Pulmonary artery endothelial cell (primary cell): ENCODE results near the gene GPR83. TPM values are rescaled to one million over a fixed set of nuclear protein-coding genes. Genes with fewer than 3 reads are reported as not detected.
"Not testable (repeated sequence)": the region's sequence is repeated elsewhere in the genome, so short reads cannot be mapped to it uniquely, and the experiment has no call there.

Experiments
- DNase-seq: peaks from one replicate; pipeline ENCODE4 v3.0.0-alpha.2; 2011; ENCODE audit warnings: low read depth, low spot score
- total RNA-seq: library from RNA; depleted of rRNA; stranded (reverse); fragments of >200 nt; gene quantifications from 2 replicates; pipeline ENCODE4 v1.2.3, GENCODE V29; 2014

GPR83 gene
- total RNA-seq, 1 donor from 2014 or later = not detected

DNA sequence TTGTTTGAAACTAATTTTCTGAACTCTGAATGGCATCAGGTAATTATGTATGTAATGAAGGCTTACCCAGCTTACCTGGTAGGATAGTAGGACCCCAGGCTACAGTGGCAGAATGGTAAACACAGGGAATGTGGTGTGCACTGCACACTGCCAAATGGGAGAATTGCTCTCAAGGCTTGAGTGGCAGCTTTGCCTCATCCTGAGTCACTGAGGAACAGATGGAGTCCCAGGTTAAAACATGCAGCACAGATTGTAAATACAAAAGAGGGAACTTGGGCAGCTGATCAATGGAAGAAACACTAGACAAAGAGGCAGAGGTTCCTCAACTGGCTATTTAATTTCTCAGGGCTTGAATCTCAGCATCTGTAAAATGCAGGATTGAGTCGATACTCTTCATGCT is 24.4 kb downstream of the GPR83 start:
- no peak for DNase-seq

DNA sequence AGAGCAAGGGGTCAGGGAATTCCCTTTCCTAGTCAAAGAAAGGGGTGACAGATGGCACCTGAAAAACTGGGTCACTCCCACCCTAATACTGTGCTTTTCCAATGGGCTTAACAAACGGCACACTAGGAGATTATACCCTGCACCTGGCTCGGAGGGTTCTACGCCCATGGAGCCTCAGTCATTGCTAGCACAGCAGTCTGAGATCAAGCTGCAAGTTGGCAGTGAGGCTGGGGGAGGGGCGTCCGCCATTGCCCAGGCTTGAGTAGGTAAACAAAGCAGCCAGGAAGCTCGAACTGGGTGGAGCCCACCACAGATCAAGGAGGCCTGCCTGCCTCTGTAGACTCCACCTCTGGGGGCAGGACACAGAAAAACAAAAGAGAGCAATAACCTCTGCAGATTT is 30.6 kb downstream of the GPR83 start:
- not testable (repeated sequence) for DNase-seq

DNA sequence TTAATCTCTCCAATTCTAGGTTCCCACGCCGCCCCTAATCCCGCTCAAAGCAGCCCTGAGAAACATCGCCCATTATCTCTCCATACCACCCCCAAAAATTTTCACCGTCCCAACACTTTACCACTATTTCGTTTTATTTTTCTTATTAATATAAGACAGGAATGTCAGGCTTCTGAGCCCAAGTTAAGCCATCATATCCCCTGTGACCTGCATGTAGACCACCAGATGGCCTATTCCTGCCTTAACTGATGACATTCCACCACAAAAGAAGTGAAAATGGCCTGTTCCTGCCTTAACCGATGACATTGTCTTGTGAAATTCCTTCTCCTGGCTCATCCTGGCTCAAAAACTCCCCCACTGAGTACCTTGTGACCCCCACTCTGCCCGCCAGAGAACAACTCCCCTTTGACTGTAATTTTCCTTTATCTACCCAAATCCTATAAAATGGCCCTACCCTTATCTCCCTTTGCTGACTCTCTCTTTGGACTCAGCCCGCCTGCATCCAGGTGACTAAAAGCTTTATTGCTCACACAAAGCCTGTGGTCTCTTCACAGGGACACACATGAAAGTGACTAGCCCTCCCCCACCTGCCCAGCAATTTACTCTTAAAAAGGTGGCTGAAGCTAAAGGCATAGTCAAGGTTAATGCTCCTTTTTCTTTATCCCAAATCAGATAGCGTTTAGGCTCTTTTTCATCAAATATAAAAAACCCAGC is 50.2 kb downstream of the GPR83 start:
- DNase-seq = not testable (repeated sequence)

DNA sequence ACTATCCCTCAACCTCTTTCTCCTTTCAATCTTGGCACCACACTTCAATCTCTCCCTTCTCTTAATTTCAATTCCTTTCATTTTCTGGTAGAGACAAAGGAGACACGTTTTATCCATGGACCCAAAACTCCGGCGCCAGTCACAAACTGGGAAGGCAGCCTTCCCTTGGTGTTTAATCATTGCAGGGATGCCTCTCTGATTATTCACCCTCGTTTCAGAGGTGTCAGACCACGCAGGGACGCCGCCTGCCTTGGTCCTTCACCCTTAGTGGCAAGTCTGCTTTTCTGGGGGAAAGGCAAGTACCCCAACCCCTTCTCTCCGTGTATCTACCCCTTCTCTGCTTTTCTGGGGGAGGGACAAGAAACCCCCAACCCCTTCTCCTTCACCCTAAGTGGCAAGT is 54.9 kb downstream of the GPR83 start:
- not testable (repeated sequence) for DNase-seq

DNA sequence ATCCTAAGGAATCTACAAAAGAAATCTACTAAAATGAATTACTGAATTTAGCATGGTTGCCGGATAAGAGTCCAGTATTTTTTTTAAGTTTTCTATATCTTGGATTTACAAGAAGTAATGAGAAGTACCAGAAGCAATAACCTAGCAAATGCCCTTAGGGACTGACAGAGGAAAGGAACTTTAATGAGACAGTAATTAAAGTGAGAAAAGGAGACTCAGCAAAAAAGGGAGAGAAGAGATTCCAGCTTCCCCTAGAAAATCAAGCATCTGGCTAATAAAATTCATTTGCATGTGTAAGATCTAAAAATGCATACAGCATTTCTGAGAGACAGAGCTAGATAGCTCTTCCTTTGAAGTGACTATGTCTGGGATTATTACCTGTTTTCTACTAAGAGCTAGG is 57.7 kb downstream of the GPR83 start:
- DNase-seq = no peak

DNA sequence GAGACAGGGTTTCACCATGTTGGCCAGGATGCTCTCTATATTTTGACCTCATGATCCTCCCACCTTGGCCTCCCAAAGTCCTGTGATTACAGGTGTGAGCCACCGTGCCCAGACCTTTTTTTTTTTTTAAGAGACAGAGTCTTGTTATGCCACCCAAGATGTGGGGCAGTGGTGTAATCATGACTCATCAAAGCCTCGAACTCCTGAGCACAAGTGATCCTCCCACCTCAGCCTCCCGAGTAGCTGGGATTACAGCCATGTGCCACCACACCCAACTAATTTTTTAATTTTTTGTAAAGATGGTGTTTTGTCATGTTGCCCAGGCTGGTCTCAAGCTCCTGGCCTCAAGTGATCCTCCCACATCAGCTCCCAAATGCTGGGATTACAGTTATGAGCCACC is 59.0 kb downstream of the GPR83 start:
- no peak for DNase-seq

DNA sequence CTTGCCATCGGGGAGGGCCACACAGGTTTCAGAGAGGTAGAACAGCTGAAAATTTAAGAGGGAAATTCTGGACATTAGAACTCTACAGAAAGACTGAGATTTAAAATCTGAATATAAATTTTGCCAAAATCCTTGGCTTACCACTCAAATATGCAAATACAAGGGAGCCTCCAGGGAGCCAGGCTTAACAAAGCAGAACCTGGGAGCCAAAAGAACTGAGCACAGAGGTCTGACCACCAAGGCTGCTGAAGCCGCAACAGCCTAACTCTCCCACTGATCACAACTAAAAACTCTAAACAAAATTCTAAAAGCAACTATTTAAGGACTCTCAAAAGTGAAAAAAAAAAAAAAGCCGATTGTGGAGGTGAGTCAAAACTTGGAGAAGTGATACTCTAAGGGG is 62.6 kb downstream of the GPR83 start:
- no peak for DNase-seq

DNA sequence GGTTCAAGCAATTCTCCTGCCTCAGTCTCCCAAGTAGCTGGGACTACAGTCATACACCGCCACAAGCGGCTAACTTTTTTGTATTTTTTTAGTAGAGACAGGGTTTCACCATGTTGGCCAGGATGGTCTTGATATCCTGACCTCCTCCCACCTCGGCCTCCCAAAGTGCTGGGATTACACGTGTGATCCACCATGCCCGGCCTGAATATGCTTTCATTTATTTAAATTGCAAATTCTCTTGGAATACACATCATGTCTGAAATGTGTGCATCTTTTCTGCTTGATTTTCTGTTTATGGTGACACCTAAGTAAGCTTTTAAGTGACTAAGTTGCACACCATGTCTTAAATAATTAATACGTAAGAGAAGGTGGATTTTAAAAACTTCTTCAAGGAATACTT is 65.2 kb downstream of the GPR83 start:
- no peak for DNase-seq

DNA sequence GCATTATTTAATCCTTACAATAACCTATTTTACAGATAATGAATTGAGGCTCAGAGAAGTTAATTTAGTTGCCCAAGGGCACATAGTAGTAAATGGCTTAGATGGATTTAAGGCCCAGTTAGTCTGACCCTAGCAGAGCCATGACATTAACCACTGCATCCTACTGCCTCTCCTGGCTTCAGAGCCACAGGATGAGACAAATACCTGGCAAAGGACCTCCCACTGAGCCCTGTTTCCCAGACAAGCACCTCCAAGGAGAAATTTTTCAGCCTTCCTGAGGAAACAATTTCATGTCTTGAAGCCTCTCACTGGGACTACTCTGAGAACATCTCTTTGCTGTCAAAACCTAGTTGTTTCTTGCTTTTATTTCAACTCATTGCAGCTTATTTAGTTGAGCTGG is 68.4 kb downstream of the GPR83 start:
- DNase-seq = no peak

DNA sequence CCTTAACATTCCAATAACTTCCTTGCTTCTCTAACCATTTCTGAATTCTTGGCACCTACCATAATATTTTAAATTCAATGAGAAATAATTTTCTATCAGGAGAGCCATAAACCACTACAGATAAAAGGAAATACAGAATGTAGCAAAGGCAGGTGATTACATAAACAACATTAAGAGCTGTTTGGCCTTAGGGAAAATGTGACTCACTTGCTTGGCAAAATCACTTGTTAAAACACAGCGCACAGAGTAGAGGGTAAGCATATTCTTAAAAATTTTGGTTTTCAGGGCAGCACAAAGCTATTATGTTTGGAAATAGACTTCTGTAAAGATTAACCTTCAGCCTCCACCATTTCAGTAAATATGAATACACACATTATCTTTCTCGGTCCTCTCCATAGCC is 70.4 kb downstream of the GPR83 start:
- DNase-seq = no peak

DNA sequence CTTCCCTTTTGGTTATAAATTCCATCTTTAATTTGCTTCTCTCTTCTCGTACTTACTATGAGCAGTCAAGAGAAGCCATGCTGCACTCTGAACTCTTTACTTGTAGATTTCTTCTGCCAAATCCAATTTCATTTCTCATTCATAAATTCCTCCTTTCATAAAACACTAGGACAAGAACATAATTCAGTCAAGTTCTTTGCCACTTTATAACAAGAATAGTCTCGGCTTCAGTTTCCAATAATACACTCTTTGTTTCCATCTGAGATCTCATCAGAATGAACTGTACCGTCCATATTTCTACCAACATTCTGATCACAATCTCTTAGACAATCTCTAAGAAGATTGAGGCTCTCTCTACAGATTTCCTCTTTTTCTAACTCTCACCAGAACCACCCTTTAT is 71.7 kb downstream of the GPR83 start:
- no peak for DNase-seq

DNA sequence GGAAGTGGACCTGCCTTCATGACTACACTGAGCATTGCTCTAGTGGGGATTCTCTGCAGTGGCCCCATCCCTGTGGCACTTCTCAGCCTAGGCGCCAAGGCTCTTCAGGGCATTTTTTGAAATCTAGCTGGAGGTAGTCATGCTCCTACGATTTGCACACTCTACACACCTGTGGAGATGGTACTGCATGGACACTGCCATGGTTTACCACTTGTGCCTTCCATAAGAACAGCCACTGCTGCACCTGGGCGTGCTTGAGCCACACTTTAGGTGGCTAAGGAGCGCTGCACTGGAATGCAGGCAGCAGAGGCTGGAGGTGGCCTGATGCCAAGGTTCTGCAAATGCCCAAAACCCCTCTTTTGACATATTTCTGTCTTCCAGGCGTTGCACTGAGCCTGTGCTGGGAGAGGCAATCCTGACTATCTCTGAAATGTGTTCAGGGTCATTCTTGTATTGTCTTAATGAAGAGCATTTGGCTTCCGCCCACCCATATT is 72.6 kb downstream of the GPR83 start:
- no peak for DNase-seq

Other genes starting within 250 kb of the GPR83 start
- not detected in 2 replicates for gene IZUMO1R, start 96.8 kb downstream of the GPR83 start, total RNA-seq
- 14.5 and 21.9 TPM in 2 replicates for gene MRE11, start 92.4 kb upstream of the GPR83 start, total RNA-seq
- gene ANKRD49, start 92.6 kb upstream of the GPR83 start, total RNA-seq = 8.6 and 12.4 TPM in 2 replicates
- not detected in 2 replicates for gene C11orf97, start 111.0 kb upstream of the GPR83 start, total RNA-seq
- gene FUT4, start 142.5 kb upstream of the GPR83 start, total RNA-seq = 6.3 and 8.4 TPM in 2 replicates
- gene PIWIL4, start 165.9 kb upstream of the GPR83 start, total RNA-seq = 0.56 and 1.1 TPM in 2 replicates